Astrocyte (in vitro differentiated cells and primary cell): ENCODE results near the gene WNT9B. TPM values are rescaled to one million over a fixed set of nuclear protein-coding genes. Genes with fewer than 3 reads are reported as not detected.

Experiments
- DNase-seq: peaks from one replicate; pipeline ENCODE4 v3.0.0-alpha.2; 2010; ENCODE audit warnings: low read depth
- FAIRE-seq: peaks from 2 replicates; lab custom pipeline; 2011; peaks lifted over from hg19 to GRCh38; lab: Jason Lieb, UNC
- H2AFZ ChIP-seq: 2 replicates; pipeline ENCODE4 v1.6.0; 2012; ENCODE audit warnings: low read depth, low read length, inconsistent platforms
- H3K27ac ChIP-seq: 2 replicates; pipeline ENCODE4 v1.5.1; 2011; ENCODE audit warnings: low read depth, low read length, inconsistent platforms
- H3K27me3 ChIP-seq: 2 replicates; pipeline ENCODE4 v1.6.0; 2011; ENCODE audit warnings: low read length, inconsistent platforms; ENCODE audit not compliant: insufficient read depth
- H3K36me3 ChIP-seq: 2 replicates; pipeline ENCODE4 v1.5.1; 2011; ENCODE audit warnings: low read length, inconsistent platforms; ENCODE audit not compliant: insufficient read depth
- H3K4me1 ChIP-seq: 2 replicates; pipeline ENCODE4 v1.5.1; 2011; ENCODE audit warnings: low read length, inconsistent platforms; ENCODE audit not compliant: insufficient read depth
- H3K4me2 ChIP-seq: 2 replicates; pipeline ENCODE4 v1.6.0; 2012; ENCODE audit warnings: low read length, inconsistent platforms
- H3K4me3 ChIP-seq: 2 replicates; pipeline ENCODE4 v1.5.1; 2011; ENCODE audit warnings: low read depth, mild to moderate bottlenecking, low read length, inconsistent platforms; ENCODE audit not compliant: insufficient read depth
- H3K79me2 ChIP-seq: 2 replicates; pipeline ENCODE4 v1.6.0; 2012; ENCODE audit warnings: mild to moderate bottlenecking, low read length, inconsistent platforms; ENCODE audit not compliant: insufficient read depth
- H3K9ac ChIP-seq: 2 replicates; pipeline ENCODE4 v1.6.0; 2012; ENCODE audit warnings: mild to moderate bottlenecking, low read length, inconsistent platforms
- H3K9me3 ChIP-seq: 2 replicates; pipeline ENCODE4 v1.5.1; 2012; ENCODE audit warnings: low read depth, mild to moderate bottlenecking, low read length, inconsistent platforms; ENCODE audit not compliant: insufficient read depth
- H4K20me1 ChIP-seq: 2 replicates; pipeline ENCODE4 v1.6.0; 2012; ENCODE audit warnings: low read length, inconsistent platforms; ENCODE audit not compliant: insufficient read depth
- H3K27ac Mint-ChIP-seq: one replicate; pipeline ENCODE4 v1.8.0; 2021; ENCODE audit warnings: mild to moderate bottlenecking, mixed read lengths; ENCODE audit not compliant: unreplicated experiment
- H3K27me3 Mint-ChIP-seq: one replicate; pipeline ENCODE4 v1.8.0; 2021; ENCODE audit warnings: low read depth, mixed read lengths; ENCODE audit not compliant: unreplicated experiment
- H3K36me3 Mint-ChIP-seq: one replicate; pipeline ENCODE4 v1.8.0; 2021; ENCODE audit warnings: low read depth, mixed read lengths; ENCODE audit not compliant: unreplicated experiment
- H3K4me1 Mint-ChIP-seq: one replicate; pipeline ENCODE4 v1.8.0; 2021; ENCODE audit warnings: low read depth, mixed read lengths; ENCODE audit not compliant: unreplicated experiment
- H3K4me3 Mint-ChIP-seq: one replicate; pipeline ENCODE4 v1.8.0; 2021; ENCODE audit warnings: mild to moderate bottlenecking, moderate library complexity, mixed read lengths; ENCODE audit not compliant: unreplicated experiment
- H3K9me3 Mint-ChIP-seq: one replicate; pipeline ENCODE4 v1.8.0; 2021; ENCODE audit warnings: mild to moderate bottlenecking, mixed read lengths; ENCODE audit not compliant: unreplicated experiment
- CTCF ChIP-seq: IDR thresholded peaks from 2 replicates; pipeline ENCODE4 v1.5.1; 2011; ENCODE audit warnings: low read depth, mild to moderate bottlenecking, inconsistent platforms, low read length, moderate library complexity; ENCODE audit not compliant: insufficient read depth
- EZH2 ChIP-seq: IDR thresholded peaks from 2 replicates; pipeline ENCODE4 v1.6.1; 2012; ENCODE audit warnings: mild to moderate bottlenecking, low read length, inconsistent platforms; ENCODE audit not compliant: insufficient read depth
- total RNA-seq: library from RNA; stranded (reverse); gene quantifications from 2 replicates; pipeline ENCODE4 v1.2.1, GENCODE V29; 2021

Gene WNT9B
- total RNA-seq, 1 donor from 2014 or later, result 0.48 TPM

- no peaks in the 10 kb centered on the region for H4K20me1 ChIP-seq
- H3K4me3 ChIP-seq, result no peak overlapping the region
- FAIRE-seq (no peak), DNase-seq (no peak)
- H3K27me3 ChIP-seq, result peaks cover 18% of the 10 kb centered on the region
- no peak overlapping the region for H3K4me2 ChIP-seq
- no peak overlapping the region for H3K4me3 Mint-ChIP-seq
- H3K4me1 ChIP-seq, result no peaks in the 10 kb centered on the region
- H3K9ac ChIP-seq, result no peak overlapping the region
- H3K27ac ChIP-seq, result no peak overlapping the region
- H3K36me3 Mint-ChIP-seq, result no peaks in the 10 kb centered on the region
- no peak overlapping the region for H2AFZ ChIP-seq
- H3K9me3 ChIP-seq, result no peaks in the 10 kb centered on the region
- H3K27me3 Mint-ChIP-seq, result peaks cover 29% of the 10 kb centered on the region
- H3K27ac Mint-ChIP-seq, result no peak overlapping the region
- no peak for TF ChIP-seq EZH2
- H3K9me3 Mint-ChIP-seq, result peaks cover 4% of the 10 kb centered on the region
- no peaks in the 10 kb centered on the region for H3K4me1 Mint-ChIP-seq
- H3K36me3 ChIP-seq, result no peaks in the 10 kb centered on the region
- no peaks in the 10 kb centered on the region for H3K79me2 ChIP-seq
Measured at GRCh38 chr17:46898364-46898763, 47.0 kb downstream of the WNT9B start.

- no peaks in the 10 kb centered on the region for H4K20me1 ChIP-seq
- Mint-ChIP-seq H3K4me1 (no peaks in the 10 kb centered on the region), H3K9me3 (peaks cover 4% of the 10 kb centered on the region), H3K27ac (no peak overlapping the region), H3K36me3 (no peaks in the 10 kb centered on the region), H3K4me3 (no peak overlapping the region), H3K27me3 (peaks cover 24% of the 10 kb centered on the region)
- H3K4me2 ChIP-seq, result no peak overlapping the region
- H3K9me3 ChIP-seq, result no peaks in the 10 kb centered on the region
- no peaks in the 10 kb centered on the region for H3K4me1 ChIP-seq
- H3K4me3 ChIP-seq, result no peak overlapping the region
- no peak overlapping the region for H3K27ac ChIP-seq
- DNase-seq (no peak), FAIRE-seq (no peak)
- H3K9ac ChIP-seq, result no peak overlapping the region
- H3K79me2 ChIP-seq, result no peaks in the 10 kb centered on the region
- no peaks in the 10 kb centered on the region for H3K36me3 ChIP-seq
- TF ChIP-seq EZH2 (no peak), CTCF (no peak)
- H2AFZ ChIP-seq, result no peak overlapping the region
- H3K27me3 ChIP-seq, result peaks cover 15% of the 10 kb centered on the region
Measured at GRCh38 chr17:46898860-46899259, 47.5 kb downstream of the WNT9B start.

GRCh38 chr17:46901291-46901690, 49.9 kb downstream of the WNT9B start:
- Histone ChIP-seq H3K36me3 (no peaks in the 10 kb centered on the region), H3K9ac (no peak overlapping the region), H4K20me1 (no peaks in the 10 kb centered on the region), H3K4me2 (no peak overlapping the region), H3K79me2 (no peaks in the 10 kb centered on the region), H3K4me1 (no peaks in the 10 kb centered on the region), H3K4me3 (no peak overlapping the region), H3K27ac (no peak overlapping the region), H3K27me3 (peaks cover 7% of the 10 kb centered on the region), H3K9me3 (no peaks in the 10 kb centered on the region), H2AFZ (no peak overlapping the region)
- DNase-seq (no peak), FAIRE-seq (no peak)
- Mint-ChIP-seq H3K36me3 (no peaks in the 10 kb centered on the region), H3K27ac (no peak overlapping the region), H3K4me3 (no peak overlapping the region), H3K27me3 (peaks cover 24% of the 10 kb centered on the region), H3K9me3 (peaks cover 4% of the 10 kb centered on the region), H3K4me1 (no peaks in the 10 kb centered on the region)
- TF ChIP-seq EZH2 (no peak), CTCF (no peak)
